Motor neuron (in vitro differentiated cells): ENCODE measurements around the gene ALDH3A1. TPM values are rescaled to one million over a fixed set of nuclear protein-coding genes. Genes with fewer than 3 reads are reported as not detected.
A peak's percentile ranks its signal among the peaks of the same experiment; 100 is the strongest.
"Not testable (repeated sequence)": the region's sequence is repeated elsewhere in the genome, so short reads cannot be mapped to it uniquely, and the experiment has no call there.

ENCODE experiments used
- ATAC-seq, 8 experiments: fragments of 200-7000 bp; cut with Tn5 transposase; replicated peaks in 6 of 8; 2 replicates each; pipeline ENCODE4 v1.8.0; 2021; ENCODE audit warnings: mild to moderate bottlenecking in 8 of 8, moderate library complexity in 8 of 8
- H3K27ac ChIP-seq, 2 donors: fragments of 250-450 bp; sonication (Bioruptor Pico); 2 replicates each; pipeline ENCODE4 v1.9.0; 2021; ENCODE audit warnings: antibody characterized with exemption in 2 of 2, mild to moderate bottlenecking in 2 of 2, moderate library complexity in 1 of 2
- H3K4me1 ChIP-seq, 2 donors: fragments of 250-450 bp; sonication (Bioruptor Pico); replicated peaks in 1 of 2; 2 replicates each; pipeline ENCODE4 v1.6.1; 2021; ENCODE audit warnings: antibody characterized with exemption in 2 of 2, mild to moderate bottlenecking in 2 of 2, moderate library complexity in 1 of 2
- H3K4me3 ChIP-seq, 5 donors: fragments of 250-450 bp; sonication (Bioruptor Pico); 2 replicates each; pipeline ENCODE4 v1.9.0; 2021; ENCODE audit warnings: antibody characterized with exemption in 5 of 5, mild to moderate bottlenecking in 5 of 5, moderate library complexity in 4 of 5
- WGBS, 10 experiments: fragments of 450-650 bp; shearing (Covaris generic); methylation state at CpG; one replicate each; pipeline ENCODE4 v1.0.0; 2022; 5-methylcytosine and 5-hydroxymethylcytosine counted together
- in situ Hi-C, 9 experiments: fragments of 400-800 bp; cut with MboI; loops; one replicate each; pipeline ENCODE4 v1.15.0; 2021; ENCODE audit warnings: low sequenced_read_pairs in 9 of 9, low pct_unique_long_range_greater_than_20kb in 2 of 9; ENCODE audit not compliant: unreplicated experiment in 9 of 9
- total RNA-seq, 8 experiments: library from RNA; unstranded; fragments of 300-600 nt; gene quantifications; 2 replicates each; pipeline versions ENCODE4 v1.2.3 to v1.2.4, GENCODE V29; 2022

ALDH3A1 gene
- total RNA-seq, 8 experiments from 2014 or later: 0.49 to 8.4 (median 1.9) TPM; not detected in 3

DNA sequence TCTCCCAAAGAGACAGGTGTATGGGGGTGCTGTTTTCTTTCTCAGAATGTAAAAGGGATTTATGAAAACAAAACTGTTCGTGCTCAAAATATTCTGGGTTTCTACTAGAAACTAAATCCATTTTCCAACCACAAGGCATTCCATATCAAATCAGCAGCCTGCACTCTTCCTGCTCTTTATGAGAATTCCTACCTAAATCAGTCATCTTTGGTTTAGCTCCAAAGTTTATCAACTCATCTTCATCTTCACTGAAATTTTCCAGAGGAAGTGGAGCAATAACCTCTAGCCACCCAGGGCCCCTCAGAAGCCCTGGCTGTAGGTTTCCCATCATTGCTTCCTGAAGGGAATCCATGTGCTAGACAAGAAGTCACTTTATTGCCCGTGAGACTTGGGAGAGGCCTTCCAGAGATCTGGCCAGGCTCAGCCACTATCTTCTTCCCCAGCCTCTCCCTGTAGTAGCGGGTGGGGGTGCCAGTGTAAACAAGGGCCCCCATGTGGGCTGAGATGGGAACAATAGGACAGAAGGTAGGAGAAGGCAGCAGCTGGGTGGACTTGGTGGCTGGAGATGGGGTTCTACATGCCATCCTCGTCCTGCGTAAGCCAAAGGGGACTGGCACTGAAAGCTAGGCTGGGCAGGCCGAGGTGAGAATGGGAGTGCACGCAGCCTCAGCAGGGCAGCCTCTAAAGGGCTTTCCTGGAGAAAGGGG lies 22.0 kb upstream of the ALDH3A1 start:
- WGBS, 10 experiments: 0 to 100% (median 89%) methylated on average over 1 to 4 of the region's 7 CpGs
- in situ Hi-C loops: loop anchor here (5.0 to 25.0 kb wide), 4 partner anchors 255 to 408 kb away; partner anchors contain the start of gene B9D1 (in 8 of the 9)
- H3K4me3 ChIP-seq: no peak overlapping the region
- H3K27ac ChIP-seq: no peak overlapping the region
- no peak for ATAC-seq
- H3K4me1 ChIP-seq: peaks cover 0 to 8% of the 10 kb centered on the region in 2 donors

DNA sequence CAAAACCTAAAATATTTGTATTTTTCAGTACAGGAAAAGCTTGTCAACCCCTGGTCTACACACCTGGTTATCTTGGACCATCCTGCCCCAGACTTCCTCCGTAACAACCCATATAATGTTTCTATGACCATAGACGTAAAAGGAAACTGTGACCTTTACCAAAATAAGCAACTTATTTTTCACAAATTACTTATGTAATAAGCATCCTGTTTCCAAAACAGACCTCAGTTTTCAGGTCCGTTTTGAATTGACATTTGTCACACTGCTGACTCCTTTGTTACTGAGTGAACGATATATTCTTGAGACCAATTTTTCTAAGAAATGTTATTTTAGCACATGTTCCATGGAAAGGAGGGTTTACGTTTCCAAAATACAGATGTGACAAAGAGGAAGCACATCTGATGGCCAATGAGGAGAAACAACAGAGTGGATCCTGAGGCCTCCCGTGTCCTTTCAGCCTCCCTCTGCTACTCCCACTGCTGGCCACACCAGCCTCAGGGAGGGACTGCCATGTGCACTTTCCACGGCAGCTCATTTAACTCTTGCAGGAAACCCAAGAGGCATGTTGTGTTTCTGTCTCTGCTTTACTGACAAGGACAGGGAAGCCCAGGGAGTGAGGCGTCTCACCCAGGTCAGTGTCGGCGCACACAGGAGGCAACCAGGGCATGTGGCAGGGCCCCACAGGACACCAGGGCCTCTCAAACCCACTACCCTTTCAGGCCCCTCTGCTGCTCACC lies 20.1 kb upstream of the ALDH3A1 start:
- H3K4me1 ChIP-seq: peaks cover 0 to 8% of the 10 kb centered on the region in 2 donors
- 23 to 100% (median 75%) methylated on average over 1 to 9 of the region's 10 CpGs; no CpG with 5 or more reads in 1 of the 10 experiments for WGBS, 10 experiments
- in situ Hi-C loops: loop anchor here (5.0 to 25.0 kb wide), 4 partner anchors 253 to 406 kb away; partner anchors contain the start of gene B9D1 (in 8 of the 9)
- H3K27ac ChIP-seq: no peak overlapping the region
- H3K4me3 ChIP-seq: no peak overlapping the region
- no peak for ATAC-seq

DNA sequence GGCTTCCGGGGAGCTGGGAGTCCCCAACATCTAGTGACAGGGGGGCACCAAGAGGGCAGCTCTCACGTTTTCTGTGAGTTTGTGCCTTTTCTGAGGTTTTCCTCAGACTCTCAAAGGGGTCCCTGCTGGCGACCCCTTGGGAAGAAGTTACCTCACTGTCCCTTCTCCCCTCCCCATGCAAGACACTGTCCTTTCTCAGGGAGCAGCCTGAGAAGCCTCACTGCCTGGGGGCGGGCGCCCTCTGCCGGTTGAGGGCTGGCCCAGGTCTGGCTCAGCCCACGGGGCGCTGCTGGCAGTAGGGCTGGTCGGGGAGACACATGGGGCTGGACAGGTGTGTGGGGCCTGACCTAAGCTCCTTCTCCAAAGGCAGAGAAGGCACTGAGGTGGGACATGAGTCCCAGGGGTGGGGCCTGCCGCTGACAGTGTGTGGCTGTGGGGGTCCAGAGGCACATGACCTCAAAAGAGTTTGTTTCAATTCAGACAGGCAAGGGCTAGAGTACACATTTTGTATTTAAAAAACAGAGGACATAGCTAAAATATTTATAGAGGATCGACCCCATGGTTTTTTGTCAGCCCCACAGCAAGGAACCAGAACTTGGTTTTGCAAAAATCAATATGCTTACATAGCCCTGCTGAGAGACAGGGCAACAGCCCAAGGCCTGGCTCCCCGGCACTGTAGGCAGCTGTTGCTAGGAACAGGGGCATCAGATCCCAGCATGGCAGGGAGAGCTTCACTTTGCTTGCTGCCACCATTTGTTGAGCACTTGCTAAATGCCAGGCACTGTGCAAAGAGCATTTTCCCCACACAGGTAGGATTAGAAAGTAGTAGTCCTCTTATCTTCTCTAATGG lies 18.5 kb upstream of the ALDH3A1 start:
- Histone ChIP-seq H3K27ac (no peak overlapping the region), H3K4me3 (no peak overlapping the region), H3K4me1 (peaks cover 0 to 8% of the 10 kb centered on the region in 2 donors)
- WGBS, 10 experiments: 0 to 100% (median 33%) methylated on average over 1 to 8 of the region's 12 CpGs; no CpG with 5 or more reads in 5 of the 10 experiments
- in situ Hi-C loops: loop anchor here (5.0 to 25.0 kb wide), 4 partner anchors 252 to 404 kb away; partner anchors contain the start of gene B9D1 (in 8 of the 9)
- peak; percentile 87 to 96 (median 93) for ATAC-seq

DNA sequence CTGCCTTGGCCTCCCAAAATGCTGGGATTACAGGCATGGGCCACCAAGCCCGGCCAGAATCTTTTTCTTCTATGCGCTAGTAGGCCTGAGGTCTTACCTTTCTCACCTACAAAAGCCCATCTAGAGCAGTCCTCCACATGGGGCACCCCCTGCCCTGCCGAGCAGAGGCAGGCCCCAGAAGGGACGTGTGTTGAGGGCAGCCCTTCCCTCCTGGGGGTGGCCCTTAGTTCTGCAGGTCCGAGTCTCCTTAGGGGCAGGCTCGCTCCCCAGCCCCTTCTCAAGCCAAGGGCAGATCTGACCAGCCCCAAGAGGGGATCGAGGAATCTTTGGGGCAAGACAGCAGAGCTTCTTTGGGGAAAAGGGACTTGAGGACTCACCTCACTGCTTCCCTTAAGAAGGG lies 17.9 kb upstream of the ALDH3A1 start:
- in situ Hi-C loops: loop anchor here (5.0 to 25.0 kb wide), 4 partner anchors 251 to 404 kb away; partner anchors contain the start of gene B9D1 (in 8 of the 9)
- Histone ChIP-seq H3K27ac (no peak overlapping the region), H3K4me1 (peaks cover 0 to 8% of the 10 kb centered on the region in 2 donors), H3K4me3 (no peak overlapping the region)
- ATAC-seq: peak in 3 of 8 experiments; percentile 3 to 11 (median 8)
- WGBS, 10 experiments: 80 to 100% (median 87%) methylated on average over 1 to 3 of the region's 7 CpGs; no CpG with 5 or more reads in 7 of the 10 experiments

DNA sequence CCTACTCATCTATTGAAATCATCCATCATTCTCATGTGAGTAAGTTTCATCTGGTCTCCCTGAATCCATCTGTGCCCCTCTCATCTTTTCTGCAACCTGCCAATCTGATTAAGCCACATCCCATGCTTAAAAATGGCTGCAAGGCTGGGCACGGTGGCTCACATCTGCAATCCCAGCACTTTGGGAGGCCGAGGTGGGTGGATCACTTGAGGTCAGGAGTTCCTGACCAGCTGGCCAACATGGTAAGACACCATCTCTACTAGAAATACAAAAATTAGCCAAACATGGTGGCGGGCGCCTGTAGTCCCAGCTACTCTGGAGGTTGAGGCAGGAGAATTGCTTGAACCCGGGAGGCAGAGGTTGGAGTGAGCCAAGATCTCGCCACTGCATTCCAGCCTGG lies 15.9 kb upstream of the ALDH3A1 start:
- not testable (repeated sequence) for ATAC-seq, H3K4me3 ChIP-seq, H3K4me1 ChIP-seq, H3K27ac ChIP-seq
- in situ Hi-C loops: loop anchor here in 8 of 9 experiments (10.0 to 25.0 kb wide), 3 partner anchors 249 to 402 kb away; partner anchors contain the start of gene B9D1 (in 8 of the 8)
- WGBS, 10 experiments: 71 to 100% (median 83%) methylated on average over 1 to 2 of the region's 6 CpGs; no CpG with 5 or more reads in 5 of the 10 experiments

- H3K27ac ChIP-seq: no peak overlapping the region
- WGBS, 10 experiments: 67 to 100% (median 80%) methylated on average over 1 to 2 of the region's 2 CpGs; no CpG with 5 or more reads in 7 of the 10 experiments
- no peak for ATAC-seq
- peaks cover 0 to 8% of the 10 kb centered on the region in 2 donors for H3K4me1 ChIP-seq
- in situ Hi-C loops: loop anchor here in 8 of 9 experiments (10.0 to 25.0 kb wide), 3 partner anchors 249 to 401 kb away; partner anchors contain the start of gene B9D1 (in 8 of the 8)
- H3K4me3 ChIP-seq: no peak overlapping the region
These were observed 15.3 kb upstream of the ALDH3A1 start for GRCh38 chr17:19763416-19763815.

- peak; percentile 58 to 84 (median 78) for ATAC-seq
- no peak overlapping the region for H3K4me3 ChIP-seq
- in situ Hi-C loops: loop anchor here in 8 of 9 experiments (10.0 to 25.0 kb wide), 3 partner anchors 248 to 400 kb away; partner anchors contain the start of gene B9D1 (in 8 of the 8)
- WGBS, 10 experiments: 0 to 100% (median 33%) methylated on average over 1 to 4 of the region's 15 CpGs; no CpG with 5 or more reads in 4 of the 10 experiments
- no peak overlapping the region for H3K27ac ChIP-seq
- H3K4me1 ChIP-seq: peaks cover 0 to 4% of the 10 kb centered on the region in 2 donors
These were observed 14.4 kb upstream of the ALDH3A1 start for GRCh38 chr17:19762515-19762961.

- WGBS, 10 experiments: 33 to 92% (median 79%) methylated on average over 1 to 8 of the region's 9 CpGs; no CpG with 5 or more reads in 2 of the 10 experiments
- in situ Hi-C loops: loop anchor here in 8 of 9 experiments (10.0 to 25.0 kb wide), 3 partner anchors 246 to 398 kb away; partner anchors contain the start of gene B9D1 (in 8 of the 8)
- H3K4me3 ChIP-seq: no peak overlapping the region
- H3K27ac ChIP-seq: no peak overlapping the region
- no peak for ATAC-seq
- no peaks in the 10 kb centered on the region for H3K4me1 ChIP-seq
These were observed 12.6 kb upstream of the ALDH3A1 start for GRCh38 chr17:19760746-19761145.

DNA sequence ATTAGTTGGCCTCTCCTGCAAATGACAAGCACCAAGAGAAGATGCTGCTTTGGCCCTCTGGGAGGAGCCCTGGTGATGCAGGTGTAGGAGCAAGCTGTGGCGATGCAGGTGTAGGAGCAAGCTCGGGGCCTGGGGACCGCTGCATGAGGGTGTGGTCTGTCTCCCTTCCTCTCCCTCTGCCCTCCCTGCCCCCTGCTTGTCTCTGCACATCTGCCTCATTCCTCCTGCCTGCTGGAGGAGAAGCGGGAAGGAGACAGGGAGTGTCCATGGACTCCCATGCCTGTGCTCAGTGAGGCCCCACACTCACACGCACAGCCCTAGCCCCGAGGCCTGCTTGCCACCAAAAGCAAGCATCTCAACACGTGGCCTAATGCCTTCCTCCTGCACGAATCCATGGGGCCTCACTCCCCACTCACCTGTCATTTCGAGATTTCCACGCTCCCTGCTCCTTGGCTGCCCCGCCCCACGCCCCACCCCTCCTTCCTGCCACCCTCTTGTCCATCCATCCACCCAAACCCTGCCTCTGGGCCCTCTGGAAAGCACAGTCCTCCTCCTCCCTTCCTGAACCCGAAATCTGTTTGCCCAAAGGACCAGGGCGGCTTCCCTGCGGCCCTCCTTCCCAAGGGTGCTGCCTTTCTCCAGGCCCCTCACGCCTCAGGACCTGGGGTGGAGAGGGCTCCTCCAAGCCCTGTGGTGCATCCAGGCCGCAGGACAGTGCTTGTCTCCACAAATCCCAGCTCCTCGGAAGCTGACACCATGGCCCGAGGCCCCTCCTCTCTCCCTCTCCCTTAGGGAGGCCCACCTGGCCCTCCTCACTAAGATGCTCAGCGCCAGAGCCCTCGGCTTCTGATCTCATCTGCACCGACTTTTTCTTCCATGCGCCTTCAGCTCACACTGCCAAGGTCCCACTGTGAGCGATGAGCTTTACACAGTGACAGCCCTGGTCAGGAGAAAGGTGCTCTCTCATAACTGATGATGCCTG lies 11.8 kb upstream of the ALDH3A1 start:
- peak in 4 of 8 experiments; percentile 20 to 69 (median 40) for ATAC-seq
- no peaks in the 10 kb centered on the region for H3K4me1 ChIP-seq
- H3K4me3 ChIP-seq: no peak overlapping the region
- H3K27ac ChIP-seq: no peak overlapping the region
- in situ Hi-C loops: loop anchor here in 8 of 9 experiments (10.0 to 25.0 kb wide), 3 partner anchors 245 to 398 kb away; partner anchors contain the start of gene B9D1 (in 8 of the 8)
- 68 to 100% (median 86%) methylated on average over 1 to 10 of the region's 24 CpGs; no CpG with 5 or more reads in 3 of the 10 experiments for WGBS, 10 experiments

GRCh38 chr17:19757536-19758180 lies 9.6 kb upstream of the ALDH3A1 start:
- in situ Hi-C loops: loop anchor here in 8 of 9 experiments (25.0 kb wide), 2 partner anchors 245 to 395 kb away; partner anchors contain the start of gene B9D1 (in 8 of the 8)
- no peak overlapping the region for H3K27ac ChIP-seq
- no peaks in the 10 kb centered on the region for H3K4me1 ChIP-seq
- no peak overlapping the region for H3K4me3 ChIP-seq
- ATAC-seq: no peak
- 65 to 80% (median 80%) methylated on average over 1 to 7 of the region's 12 CpGs; no CpG with 5 or more reads in 3 of the 10 experiments for WGBS, 10 experiments
